Body of pancreas (tissue), 4 donors: ENCODE data around the gene SPDYC.

Experiments used
- CTCF ChIP-seq, 7 experiments: fragments of 450-650 bp in 4 of 7; fragments of 200-600 bp in 3 of 7; sonication (generic) in 3 of 7; IDR thresholded peaks; one replicate each; pipeline ENCODE4 v1.5.1; 2016 to 2019; ENCODE audit warnings: antibody characterized with exemption in 7 of 7
- POLR2A ChIP-seq, 3 donors: fragments of 450-650 bp; IDR thresholded peaks; one replicate each; pipeline ENCODE4 v1.6.1; 2016; ENCODE audit warnings: antibody characterized with exemption in 3 of 3, mild to moderate bottlenecking in 2 of 3

GRCh38 chr11:65130631-65131416 lies 39.2 kb upstream of the SPDYC start:
- TF ChIP-seq CTCF (IDR thresholded peaks at IDR 0.05) (no peak), POLR2A (IDR thresholded peaks at IDR 0.05) (no peak)
